ENCODE measurements around the gene APBB1IP. TPM values are rescaled to one million over a fixed set of nuclear protein-coding genes. Genes with fewer than 3 reads are reported as not detected.
"Not testable (repeated sequence)": the region's sequence is repeated elsewhere in the genome, so short reads cannot be mapped to it uniquely, and the experiment has no call there.

The APBB1IP gene
- total RNA-seq, 1 donor from 2014 or later = 0.94 TPM

GRCh38 chr10:26566525-26567350 lies 128.6 kb downstream of the APBB1IP start:
- DNase-seq = no peak

GRCh38 chr10:26567351-26567721 lies 129.2 kb downstream of the APBB1IP start:
- no peak for DNase-seq

- DNase-seq = no peak
Observed at GRCh38 chr10:26571655-26572054, 133.5 kb downstream of the APBB1IP start.

GRCh38 chr10:26573674-26574073 lies 135.5 kb downstream of the APBB1IP start:
- no peak for DNase-seq

- no peak for DNase-seq
Observed at GRCh38 chr10:26574783-26575182, 136.6 kb downstream of the APBB1IP start.

GRCh38 chr10:26578371-26578770 lies 140.2 kb downstream of the APBB1IP start:
- not testable (repeated sequence) for DNase-seq

- no peak for DNase-seq
Observed at GRCh38 chr10:26579256-26580063, 141.3 kb downstream of the APBB1IP start.

- no peak for DNase-seq
Observed at GRCh38 chr10:26586211-26586610, 148.1 kb downstream of the APBB1IP start.

- no peak for DNase-seq
Observed at GRCh38 chr10:26588611-26589010, 150.5 kb downstream of the APBB1IP start.

DNA sequence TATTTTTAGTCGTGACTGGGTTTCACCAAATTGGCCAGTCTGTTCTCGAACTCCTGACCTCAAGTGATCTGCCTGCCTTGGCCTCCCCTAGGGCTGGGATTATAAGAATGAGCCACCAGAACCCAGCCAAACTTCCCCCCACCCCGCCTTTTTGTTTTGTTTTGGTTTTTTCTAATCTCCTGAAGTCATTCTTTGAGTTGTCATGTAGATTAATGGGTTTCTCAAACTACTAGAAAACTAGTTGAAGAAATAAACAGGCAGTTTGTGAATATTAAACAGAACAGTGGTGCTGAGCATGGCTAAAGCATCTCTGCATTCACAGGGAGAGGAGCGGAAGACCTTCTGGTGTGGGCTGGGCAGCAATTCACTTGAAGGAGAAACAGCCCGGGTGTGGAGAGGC lies 151.7 kb downstream of the APBB1IP start:
- DNase-seq = not testable (repeated sequence)

DNA sequence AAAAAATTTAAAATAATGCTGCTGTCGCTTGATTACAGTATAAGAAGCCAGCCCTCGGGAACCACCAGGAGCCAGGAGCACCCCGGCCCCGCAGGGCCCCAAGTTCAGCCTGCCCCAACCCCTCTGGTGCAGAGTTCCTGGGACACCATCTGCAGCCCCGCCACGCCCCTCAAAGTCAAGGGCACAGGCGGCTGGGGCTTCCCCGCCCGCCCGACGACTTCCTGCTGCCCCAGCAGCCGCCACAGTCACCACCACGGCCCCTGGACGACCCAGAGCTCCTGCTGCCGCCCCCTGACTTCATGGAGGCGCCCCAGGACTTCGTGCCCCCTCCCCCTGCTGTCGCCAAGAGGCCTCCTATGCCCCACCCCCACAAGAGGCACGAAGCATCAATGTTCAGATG lies 155.8 kb downstream of the APBB1IP start:
- DNase-seq = no peak

DNA sequence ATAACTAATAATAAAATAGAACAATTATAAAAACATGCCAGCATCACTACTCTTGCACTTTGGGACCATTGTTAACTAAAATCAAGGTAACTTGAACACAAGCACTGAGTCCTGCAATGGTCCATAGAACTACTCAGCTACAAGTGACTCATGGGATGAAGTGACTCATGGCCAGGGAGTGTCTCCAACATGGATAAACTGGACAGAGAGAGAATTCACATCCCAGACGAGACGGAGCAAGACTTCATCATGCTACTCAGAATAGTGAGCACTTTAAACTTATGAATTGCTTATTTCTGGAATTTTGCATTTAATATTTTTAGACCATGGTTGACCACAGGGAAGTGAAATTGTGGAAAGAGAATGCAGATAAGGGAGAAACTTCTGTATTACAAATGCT lies 165.1 kb downstream of the APBB1IP start:
- not testable (repeated sequence) for DNase-seq

GRCh38 chr10:26604320-26605093 lies 166.4 kb downstream of the APBB1IP start:
- DNase-seq = not testable (repeated sequence)

DNA sequence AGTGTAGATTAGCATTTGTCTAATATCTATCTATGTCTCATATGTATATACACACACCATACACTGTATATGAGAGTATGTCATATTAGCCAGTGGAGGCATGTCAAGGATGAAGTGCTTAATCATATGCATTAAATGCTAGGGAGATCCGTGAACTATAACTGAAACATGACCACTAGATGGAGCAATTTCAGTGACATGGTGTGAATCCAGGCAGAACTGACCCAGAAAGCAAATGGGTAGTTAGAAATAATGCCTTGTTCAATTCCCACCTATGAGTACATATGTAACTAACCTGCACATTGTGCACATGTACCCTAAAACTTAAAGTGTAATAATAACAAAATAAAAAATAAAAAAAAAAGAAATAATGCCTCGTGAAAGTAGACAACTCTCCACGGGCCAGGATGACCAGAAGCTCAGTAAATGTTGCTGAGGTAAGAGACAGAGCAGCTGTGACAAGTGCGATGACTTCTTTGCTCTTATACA lies 168.3 kb downstream of the APBB1IP start:
- not testable (repeated sequence) for DNase-seq

DNA sequence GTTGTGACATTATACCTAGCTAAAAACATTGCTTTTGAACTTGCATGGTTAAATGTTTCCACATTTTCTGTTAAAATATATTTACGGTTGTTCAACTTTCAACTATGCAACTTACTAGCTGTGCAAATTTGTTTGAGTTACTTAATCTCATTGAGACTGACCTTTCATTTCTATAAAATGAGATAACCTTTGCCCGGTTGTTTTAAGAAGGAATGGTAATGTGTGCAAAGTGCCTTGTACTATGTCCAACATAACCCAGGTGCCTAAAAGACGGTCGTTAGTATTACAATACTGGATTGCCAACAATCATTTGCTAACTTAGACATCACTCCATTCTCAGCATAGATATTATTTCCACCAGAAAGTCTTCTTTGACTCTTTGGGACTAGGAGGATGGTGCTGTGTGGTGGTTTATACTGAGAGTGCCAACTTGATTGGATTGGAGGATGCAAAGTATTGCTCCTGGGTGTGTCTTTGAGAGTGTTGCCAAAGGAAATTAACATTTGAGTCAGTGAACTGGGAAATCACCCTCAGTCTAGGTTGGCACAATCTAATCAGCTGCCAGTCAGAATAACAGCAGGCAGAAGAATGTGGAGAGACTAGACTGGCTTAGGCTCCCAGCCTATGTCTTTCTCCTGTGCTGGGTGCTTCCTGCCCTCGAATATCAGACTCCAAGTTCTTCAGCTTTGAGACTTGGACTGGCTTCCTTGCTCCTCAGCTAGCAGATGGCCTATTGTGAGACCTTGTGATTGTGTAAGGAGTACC lies 174.2 kb downstream of the APBB1IP start:
- no peak for DNase-seq

Small RNA genes within 50 kb of the gene (small RNA-seq; reads per million reads assigned to genes)
- gene RNA5SP307 = not detected

Other genes with a start within 250 kb of the APBB1IP start
- 9.7 TPM for gene GAD2, start 221.6 kb upstream of the APBB1IP start, total RNA-seq

All from occipital lobe (tissue), 3 donors.